Right atrium auricular region (tissue), 2 donors: Measurements from ENCODE around the gene IGSF9B. TPM values are rescaled to one million over a fixed set of nuclear protein-coding genes. Genes with fewer than 3 reads are reported as not detected.

Experiments
- DNase-seq: peaks from one replicate; pipeline ENCODE4 v3.0.0-alpha.2; 2019; ENCODE audit warnings: low spot score
- H3K27ac ChIP-seq, 2 donors: fragments of 200-600 bp; sonication (generic); 1 replicate in 1 of 2; 2 replicates in 1 of 2; pipeline ENCODE4 v1.5.1; 2016 to 2019
- H3K27me3 ChIP-seq, 2 donors: fragments of 200-600 bp; sonication (generic); one replicate each; pipeline versions ENCODE4 v1.5.1 to v1.6.0; 2017 to 2019
- H3K36me3 ChIP-seq: fragments of 200-600 bp; sonication (generic); one replicate; pipeline ENCODE4 v1.5.1; 2016
- H3K4me1 ChIP-seq, 2 donors: fragments of 200-600 bp; sonication (generic); one replicate each; pipeline versions ENCODE4 v1.5.1 to v1.6.0; 2017 to 2019
- H3K4me3 ChIP-seq, 2 donors: fragments of 200-600 bp; sonication (generic); 1 replicate in 1 of 2; 2 replicates in 1 of 2; pipeline ENCODE4 v1.5.1; 2017 to 2019; ENCODE audit warnings: mild to moderate bottlenecking in 1 of 2, moderate library complexity in 1 of 2
- H3K9me3 ChIP-seq, 2 donors: fragments of 200-600 bp; sonication (generic); one replicate each; pipeline ENCODE4 v1.5.1; 2019
- CTCF ChIP-seq, 2 donors: fragments of 200-600 bp; sonication (generic); IDR thresholded peaks; one replicate each; pipeline ENCODE4 v1.5.1; 2019; ENCODE audit warnings: antibody characterized with exemption in 2 of 2
- total RNA-seq, 2 donors: library from RNA; depleted of rRNA; stranded (reverse); fragments of >200 nt; gene quantifications; one replicate each; pipeline ENCODE4 v1.1.0, GENCODE V29; 2016

IGSF9B gene
- total RNA-seq, 2 donors from 2014 or later: 17.2 to 32.1 TPM

- H3K4me1 ChIP-seq: no peaks in the 10 kb centered on the region
- H3K27me3 ChIP-seq: no peaks in the 10 kb centered on the region
- no peak for TF ChIP-seq CTCF (IDR thresholded peaks at IDR 0.05)
- no peaks in the 10 kb centered on the region for H3K9me3 ChIP-seq
- no peak overlapping the region for H3K4me3 ChIP-seq
- no peak overlapping the region for H3K27ac ChIP-seq
- H3K36me3 ChIP-seq: peaks cover 9% of the 10 kb centered on the region
- no peak for DNase-seq
Measured at GRCh38 chr11:133902506-133902905, 54.3 kb downstream of the IGSF9B start.

- Histone ChIP-seq H3K4me1 (no peaks in the 10 kb centered on the region), H3K27me3 (no peaks in the 10 kb centered on the region), H3K36me3 (peaks cover 4% of the 10 kb centered on the region), H3K27ac (no peak overlapping the region), H3K9me3 (no peaks in the 10 kb centered on the region), H3K4me3 (no peak overlapping the region)
- DNase-seq: no peak
- no peak for TF ChIP-seq CTCF (IDR thresholded peaks at IDR 0.05)
Measured at GRCh38 chr11:133901999-133902398, 54.8 kb downstream of the IGSF9B start.

GRCh38 chr11:133901316-133901715 is 55.5 kb downstream of the IGSF9B start:
- no peak for TF ChIP-seq CTCF (IDR thresholded peaks at IDR 0.05)
- Histone ChIP-seq H3K27me3 (no peaks in the 10 kb centered on the region), H3K9me3 (no peaks in the 10 kb centered on the region), H3K27ac (no peak overlapping the region), H3K36me3 (no peaks in the 10 kb centered on the region), H3K4me1 (no peaks in the 10 kb centered on the region), H3K4me3 (no peak overlapping the region)
- DNase-seq: no peak

DNA sequence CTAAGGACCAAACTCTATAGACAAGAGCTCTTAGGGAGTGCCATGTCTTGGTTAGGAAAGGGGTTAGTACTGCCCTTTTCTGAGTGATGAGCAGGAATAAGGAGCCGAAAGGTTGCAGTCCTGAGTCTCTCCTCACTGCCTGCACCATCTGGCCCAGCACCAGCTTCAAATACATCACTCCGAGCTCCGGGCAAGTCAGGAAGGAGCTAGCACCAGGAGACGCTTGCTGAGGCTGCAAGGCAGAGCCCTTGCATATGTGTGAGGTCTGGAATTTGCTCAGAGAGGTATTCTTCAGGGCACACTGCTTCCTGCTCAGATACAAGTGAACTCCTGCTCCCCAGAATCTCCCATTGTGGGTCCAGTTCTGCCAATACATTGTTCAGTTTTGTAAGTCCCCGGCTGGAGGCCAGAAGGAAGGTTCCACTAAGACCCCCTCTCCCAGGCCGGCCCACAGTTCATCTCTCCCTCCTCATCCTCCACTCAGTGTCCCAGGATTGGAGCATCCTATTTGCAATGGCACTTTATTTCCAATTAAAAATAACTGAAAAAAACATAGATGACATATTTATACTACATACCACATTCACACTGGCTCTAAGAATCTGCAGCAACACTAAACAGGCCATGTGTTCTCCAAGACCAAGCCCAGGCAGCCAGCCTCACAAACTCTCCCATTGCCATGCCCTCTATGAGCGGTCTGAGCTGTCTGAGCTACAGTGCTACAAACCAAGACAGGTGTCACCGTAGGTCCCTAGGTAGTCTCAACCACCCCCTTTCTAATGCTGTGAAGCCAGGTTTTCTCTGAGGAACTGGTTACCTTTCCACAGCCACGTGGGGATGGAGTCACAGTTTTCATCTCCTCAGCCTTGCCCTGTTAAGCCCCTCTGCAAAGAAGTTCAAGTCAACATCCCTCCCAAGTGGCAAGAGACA is 56.3 kb downstream of the IGSF9B start:
- Histone ChIP-seq H3K27ac (no peak overlapping the region), H3K9me3 (no peaks in the 10 kb centered on the region), H3K4me3 (no peak overlapping the region), H3K36me3 (no peaks in the 10 kb centered on the region), H3K4me1 (no peaks in the 10 kb centered on the region), H3K27me3 (no peaks in the 10 kb centered on the region)
- TF ChIP-seq CTCF (IDR thresholded peaks at IDR 0.05): no peak
- no peak for DNase-seq

GRCh38 chr11:133898770-133899115 is 58.0 kb downstream of the IGSF9B start:
- Histone ChIP-seq H3K27me3 (no peaks in the 10 kb centered on the region), H3K27ac (no peak overlapping the region), H3K4me3 (no peak overlapping the region), H3K4me1 (peaks cover 0 to 6% of the 10 kb centered on the region in 2 donors), H3K36me3 (no peaks in the 10 kb centered on the region), H3K9me3 (no peaks in the 10 kb centered on the region)
- no peak for TF ChIP-seq CTCF (IDR thresholded peaks at IDR 0.05)
- no peak for DNase-seq
